ENCODE results near the gene DUOX2. TPM values are rescaled to one million over a fixed set of nuclear protein-coding genes. Genes with fewer than 3 reads are reported as not detected.

DUOX2 gene
- total RNA-seq, 4 donors from 2014 or later: 3.5 to 11.0 (median 3.9) TPM

DNA sequence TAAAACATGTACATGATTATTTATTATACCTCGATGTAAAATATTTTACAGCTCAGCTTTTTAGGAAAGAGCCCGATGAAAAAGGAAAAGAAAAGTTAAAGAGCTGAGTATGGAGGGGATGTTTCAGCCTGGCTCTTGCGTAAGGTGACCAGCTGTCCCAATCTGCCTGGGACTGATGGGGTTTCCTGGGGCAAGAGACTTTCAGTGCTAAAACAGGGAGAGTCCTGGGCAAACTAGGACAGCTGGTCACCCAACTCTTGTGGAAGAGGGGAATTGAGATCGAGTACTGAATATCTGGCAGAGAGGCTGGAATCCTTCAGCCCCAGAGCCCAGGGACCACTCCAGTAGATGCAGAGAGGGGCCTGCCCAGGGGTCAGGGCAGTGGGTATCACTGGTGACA, 21.0 kb downstream of the DUOX2 start:
- no peak overlapping the region for H3K4me3 ChIP-seq (ENCODE audit: low read depth, poor library complexity, severe bottlenecking)
- intact Hi-C loops (cut with DNase I; ENCODE audit: low total_unique reads): no loop called here
- TF ChIP-seq POLR2A (IDR thresholded peaks at IDR 0.05): no peak
- 91 to 93% methylated on average over 4 of the region's 4 CpGs for WGBS, 2 donors
- DNase-seq (ENCODE audit: low spot score in 2 of 2): peak in 1 of 2 donors; percentile 68

DNA sequence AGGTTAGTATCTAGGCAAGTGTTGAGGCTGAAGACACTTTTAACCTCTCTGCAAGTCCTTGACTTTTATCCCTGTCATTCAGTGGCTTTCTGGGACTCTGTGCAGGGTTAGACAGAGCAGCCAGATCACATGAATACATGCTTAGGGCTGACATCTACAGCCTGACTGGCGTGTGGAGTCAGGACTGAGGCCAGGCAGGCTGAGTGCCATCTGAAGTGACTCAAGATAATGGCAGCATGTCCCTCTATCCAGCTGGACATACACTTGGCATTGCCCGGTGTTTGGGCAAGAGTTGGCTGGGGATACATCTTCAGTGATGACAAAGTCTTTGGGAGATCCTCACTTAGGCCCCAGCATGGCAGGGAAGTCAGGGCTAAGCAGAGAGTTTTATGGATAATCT, 22.4 kb downstream of the DUOX2 start:
- TF ChIP-seq, protein P1, sequence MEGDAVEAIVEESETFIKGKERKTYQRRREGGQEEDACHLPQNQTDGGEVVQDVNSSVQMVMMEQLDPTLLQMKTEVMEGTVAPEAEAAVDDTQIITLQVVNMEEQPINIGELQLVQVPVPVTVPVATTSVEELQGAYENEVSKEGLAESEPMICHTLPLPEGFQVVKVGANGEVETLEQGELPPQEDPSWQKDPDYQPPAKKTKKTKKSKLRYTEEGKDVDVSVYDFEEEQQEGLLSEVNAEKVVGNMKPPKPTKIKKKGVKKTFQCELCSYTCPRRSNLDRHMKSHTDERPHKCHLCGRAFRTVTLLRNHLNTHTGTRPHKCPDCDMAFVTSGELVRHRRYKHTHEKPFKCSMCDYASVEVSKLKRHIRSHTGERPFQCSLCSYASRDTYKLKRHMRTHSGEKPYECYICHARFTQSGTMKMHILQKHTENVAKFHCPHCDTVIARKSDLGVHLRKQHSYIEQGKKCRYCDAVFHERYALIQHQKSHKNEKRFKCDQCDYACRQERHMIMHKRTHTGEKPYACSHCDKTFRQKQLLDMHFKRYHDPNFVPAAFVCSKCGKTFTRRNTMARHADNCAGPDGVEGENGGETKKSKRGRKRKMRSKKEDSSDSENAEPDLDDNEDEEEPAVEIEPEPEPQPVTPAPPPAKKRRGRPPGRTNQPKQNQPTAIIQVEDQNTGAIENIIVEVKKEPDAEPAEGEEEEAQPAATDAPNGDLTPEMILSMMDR (IDR thresholded peaks at IDR 0.05): no peak
- no peak for TF ChIP-seq POLR2A (IDR thresholded peaks at IDR 0.05)
- H3K4me3 ChIP-seq (ENCODE audit: low read depth, poor library complexity, severe bottlenecking): no peak overlapping the region
- 60 to 74% methylated on average over 2 of the region's 2 CpGs for WGBS, 2 donors
- intact Hi-C loops (cut with DNase I; ENCODE audit: low total_unique reads): no loop called here
- DNase-seq (ENCODE audit: low spot score in 2 of 2): no peak

DNA sequence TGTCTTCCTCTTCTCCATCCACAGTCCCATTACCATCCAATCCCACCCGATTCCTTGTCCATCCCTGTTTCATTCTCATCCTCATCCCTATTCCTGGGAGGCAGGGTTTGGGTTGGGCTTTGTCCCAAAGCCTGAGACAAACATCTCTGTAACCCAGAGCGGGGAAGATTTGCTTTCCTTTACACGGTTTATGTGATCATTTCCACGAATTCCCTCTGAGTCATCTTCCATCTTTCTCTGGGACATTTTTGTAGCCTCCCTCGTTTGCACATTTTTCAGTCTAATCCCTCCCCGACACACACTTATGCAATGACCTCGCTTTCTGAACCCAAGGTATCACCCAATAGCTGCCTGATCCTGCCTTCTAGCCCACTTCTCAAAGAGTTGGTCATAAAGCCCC, 22.8 kb downstream of the DUOX2 start:
- no peak overlapping the region for H3K4me3 ChIP-seq (ENCODE audit: low read depth, poor library complexity, severe bottlenecking)
- DNase-seq (ENCODE audit: low spot score in 2 of 2): no peak
- 56% methylated on average over 7 of the region's 7 CpGs for WGBS, 2 donors
- intact Hi-C loops (cut with DNase I; ENCODE audit: low total_unique reads): no loop called here
- TF ChIP-seq POLR2A (IDR thresholded peaks at IDR 0.05): no peak
- TF ChIP-seq, protein P1 (IDR thresholded peaks at IDR 0.05): no peak

DNA sequence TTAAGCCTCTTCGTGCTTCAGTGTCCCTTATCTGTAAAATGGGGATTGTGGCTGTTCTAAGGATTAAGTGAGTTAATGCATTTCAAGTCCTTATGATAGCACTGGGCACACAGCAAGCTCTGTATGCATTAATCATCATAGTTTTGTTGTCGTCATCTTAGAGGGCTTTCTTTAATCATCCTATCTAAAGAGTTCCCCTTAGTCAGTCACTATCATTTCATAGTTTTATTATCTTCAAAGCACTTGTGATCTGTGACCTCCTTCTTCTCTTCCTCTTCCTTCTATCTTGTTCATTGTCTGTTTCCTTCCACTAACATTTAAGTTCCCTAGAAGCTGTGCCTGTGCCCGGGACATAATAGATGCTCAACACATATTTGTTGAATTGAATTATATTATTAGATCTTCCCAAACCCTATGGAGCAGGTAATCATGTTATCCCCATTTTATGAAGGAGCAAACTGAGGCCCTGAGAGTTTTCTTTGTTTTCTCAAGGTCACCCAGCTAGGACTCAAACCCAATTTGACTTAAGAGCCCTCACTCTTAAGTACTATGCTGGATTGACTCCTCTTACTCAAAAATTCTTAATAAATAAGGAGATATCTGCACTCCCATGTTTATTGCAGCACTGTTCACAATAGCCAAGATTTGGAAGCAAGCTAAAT, 24.1 kb downstream of the DUOX2 start:
- 65 to 74% methylated on average over 3 of the region's 3 CpGs for WGBS, 2 donors
- TF ChIP-seq, protein P1 (IDR thresholded peaks at IDR 0.05): no peak
- no peak for TF ChIP-seq POLR2A (IDR thresholded peaks at IDR 0.05)
- DNase-seq (ENCODE audit: low spot score in 2 of 2): no peak
- intact Hi-C loops (cut with DNase I; ENCODE audit: low total_unique reads): no loop called here
- no peak overlapping the region for H3K4me3 ChIP-seq (ENCODE audit: low read depth, poor library complexity, severe bottlenecking)

DNA sequence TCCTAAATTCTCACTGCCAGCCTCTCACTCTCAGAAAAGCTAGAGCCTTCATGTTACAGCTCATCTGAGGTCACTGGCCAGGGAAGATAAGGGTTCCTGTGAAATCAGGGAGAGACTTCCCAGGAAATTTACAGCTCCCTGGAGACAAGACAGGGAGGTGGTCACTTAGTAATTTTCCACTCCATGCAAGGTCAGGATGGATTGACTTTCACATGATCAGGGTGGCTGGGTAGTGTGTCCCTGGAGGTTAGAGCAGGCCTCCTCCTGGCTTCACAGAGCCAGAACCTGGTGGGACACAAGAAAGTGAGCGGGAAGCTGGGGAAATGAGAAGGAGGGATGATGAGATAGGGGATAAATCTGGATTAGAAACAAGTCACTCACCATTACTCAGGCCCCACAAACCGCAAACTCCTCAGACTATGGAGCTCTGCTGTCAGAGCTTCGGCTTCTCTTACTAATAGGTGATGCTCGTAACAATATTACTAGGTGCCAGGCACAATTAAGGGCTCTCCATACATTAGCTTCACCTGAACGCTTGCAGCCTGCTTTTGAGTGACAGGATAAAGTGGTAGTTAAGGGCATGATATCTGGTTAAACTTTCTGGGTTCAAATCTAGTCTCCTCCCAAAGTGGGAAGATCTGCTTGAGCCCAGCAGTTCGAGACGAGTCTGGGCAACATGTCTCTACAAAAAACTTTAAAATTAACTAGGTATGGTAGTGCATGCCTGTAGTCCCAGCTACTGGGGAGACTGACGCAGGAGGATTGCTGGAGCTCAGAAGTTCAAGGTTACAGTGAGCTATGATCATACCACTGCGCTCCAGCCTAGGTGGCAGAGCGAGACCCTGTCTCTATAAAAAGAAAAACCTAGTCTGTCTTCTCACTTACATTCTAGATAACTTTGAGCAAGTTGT, 24.9 kb downstream of the DUOX2 start:
- intact Hi-C loops (cut with DNase I; ENCODE audit: low total_unique reads): no loop called here
- no peak for DNase-seq (ENCODE audit: low spot score in 2 of 2)
- TF ChIP-seq, protein P1 (IDR thresholded peaks at IDR 0.05): no peak
- no peak for TF ChIP-seq POLR2A (IDR thresholded peaks at IDR 0.05)
- WGBS, 2 donors: 82 to 86% methylated on average over 10 of the region's 10 CpGs
- no peak overlapping the region for H3K4me3 ChIP-seq (ENCODE audit: low read depth, poor library complexity, severe bottlenecking)

DNA sequence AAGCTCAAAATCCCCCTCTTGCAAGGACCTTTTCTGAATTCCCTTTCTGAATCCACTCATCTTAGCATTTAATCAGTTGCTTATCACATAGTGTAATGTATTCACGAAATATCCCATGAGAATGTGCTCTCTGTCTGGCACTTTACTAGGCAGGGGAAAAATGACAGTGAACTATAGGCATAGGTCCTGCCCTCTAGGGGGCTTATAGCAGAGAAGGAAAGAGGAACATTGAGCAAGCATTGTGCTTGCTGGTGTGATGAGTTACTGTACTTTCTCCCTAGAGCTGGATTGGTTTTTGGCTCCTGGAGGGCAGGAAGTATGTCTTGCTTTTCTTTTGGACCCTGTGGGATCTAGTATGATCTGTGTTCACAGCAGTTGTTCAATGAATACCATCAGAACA, 26.5 kb downstream of the DUOX2 start:
- WGBS, 2 donors: 91 to 96% methylated on average over 1 of the region's 1 CpG
- no peak overlapping the region for H3K4me3 ChIP-seq (ENCODE audit: low read depth, poor library complexity, severe bottlenecking)
- TF ChIP-seq, protein P1 (IDR thresholded peaks at IDR 0.05): no peak
- TF ChIP-seq POLR2A (IDR thresholded peaks at IDR 0.05): no peak
- intact Hi-C loops (cut with DNase I; ENCODE audit: low total_unique reads): no loop called here
- no peak for DNase-seq (ENCODE audit: low spot score in 2 of 2)

Measured in lower leg skin (tissue), 4 donors.